Measurements from ENCODE around the gene STK32B.

STK32B gene

GRCh38 chr4:5471206-5471605, 419.9 kb downstream of the STK32B start:
- DNase-seq (ENCODE audit: low read depth): no peak

- no peak for DNase-seq (ENCODE audit: low read depth)
Measured at GRCh38 chr4:5471691-5472090, 420.4 kb downstream of the STK32B start.

GRCh38 chr4:5472160-5472591, 420.9 kb downstream of the STK32B start:
- DNase-seq (ENCODE audit: low read depth): peak; percentile 8

- DNase-seq (ENCODE audit: low read depth): no peak
Measured at GRCh38 chr4:5473125-5473524, 421.8 kb downstream of the STK32B start.

GRCh38 chr4:5474756-5475155, 423.5 kb downstream of the STK32B start:
- peak; percentile 71 for DNase-seq (ENCODE audit: low read depth)

- DNase-seq (ENCODE audit: low read depth): no peak
Measured at GRCh38 chr4:5477613-5478012, 426.3 kb downstream of the STK32B start.

- DNase-seq (ENCODE audit: low read depth): no peak
Measured at GRCh38 chr4:5478169-5478568, 426.9 kb downstream of the STK32B start.

- no peak for DNase-seq (ENCODE audit: low read depth)
Measured at GRCh38 chr4:5478697-5479096, 427.4 kb downstream of the STK32B start.

GRCh38 chr4:5479518-5480060, 428.3 kb downstream of the STK32B start:
- DNase-seq (ENCODE audit: low read depth): no peak

- DNase-seq (ENCODE audit: low read depth): no peak
Measured at GRCh38 chr4:5488413-5488812, 437.1 kb downstream of the STK32B start.

- DNase-seq (ENCODE audit: low read depth): no peak
Measured at GRCh38 chr4:5489260-5489659, 438.0 kb downstream of the STK32B start.

- no peak for DNase-seq (ENCODE audit: low read depth)
Measured at GRCh38 chr4:5497489-5497888, 446.2 kb downstream of the STK32B start.

GRCh38 chr4:5500165-5500564, 448.9 kb downstream of the STK32B start:
- peak; percentile 28 for DNase-seq (ENCODE audit: low read depth)

- DNase-seq (ENCODE audit: low read depth): no peak
Measured at GRCh38 chr4:5503336-5503936, 452.2 kb downstream of the STK32B start.

- DNase-seq (ENCODE audit: low read depth): no peak
Measured at GRCh38 chr4:5504486-5504885, 453.2 kb downstream of the STK32B start.

GRCh38 chr4:5510504-5510903, 459.2 kb downstream of the STK32B start:
- peak; percentile 14 for DNase-seq (ENCODE audit: low read depth)

- DNase-seq (ENCODE audit: low read depth): peak; percentile 70
Measured at GRCh38 chr4:5511791-5512190, 460.5 kb downstream of the STK32B start.

GRCh38 chr4:5515646-5516045, 464.4 kb downstream of the STK32B start:
- no peak for DNase-seq (ENCODE audit: low read depth)

GRCh38 chr4:5517372-5517771, 466.1 kb downstream of the STK32B start:
- DNase-seq (ENCODE audit: low read depth): peak; percentile 26

- DNase-seq (ENCODE audit: low read depth): peak; percentile 14
Measured at GRCh38 chr4:5524446-5525299, 473.4 kb downstream of the STK32B start.

GRCh38 chr4:5526080-5526846, 475.0 kb downstream of the STK32B start:
- no peak for DNase-seq (ENCODE audit: low read depth)

GRCh38 chr4:5527211-5527610, 475.9 kb downstream of the STK32B start:
- no peak for DNase-seq (ENCODE audit: low read depth)

Measured in amniotic epithelial cell (primary cell).